ENCODE measurements around the gene TANC2. TPM values are rescaled to one million over a fixed set of nuclear protein-coding genes. Genes with fewer than 3 reads are reported as not detected.

The TANC2 gene
- total and polyA plus RNA-seq, 9 of the 15 experiments (the other 6 are each of a cell fraction or from before 2014, with no cell fraction given) = 0.46 to 7.8 (median 4.5) TPM

DNA sequence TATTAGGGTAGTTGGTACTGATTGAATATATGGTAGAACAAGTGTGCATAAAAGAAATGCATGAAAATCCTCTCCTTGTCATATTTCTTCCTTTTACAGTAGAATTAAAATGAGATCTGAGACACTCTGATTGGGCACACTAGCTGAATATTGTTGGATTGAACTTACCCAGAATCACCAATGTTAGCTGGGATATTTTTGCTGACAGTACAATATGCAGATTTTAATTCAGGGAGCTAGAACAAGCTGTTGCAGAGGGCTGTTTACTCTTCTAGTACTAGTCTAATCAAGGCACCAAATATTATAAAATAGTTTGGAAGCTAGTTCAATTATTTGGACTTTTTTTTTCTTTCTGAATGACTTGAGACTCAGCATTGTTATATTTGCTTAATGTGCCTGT is 4.6 kb downstream of the TANC2 start (continued):
- TF ChIP-seq, protein P1, sequence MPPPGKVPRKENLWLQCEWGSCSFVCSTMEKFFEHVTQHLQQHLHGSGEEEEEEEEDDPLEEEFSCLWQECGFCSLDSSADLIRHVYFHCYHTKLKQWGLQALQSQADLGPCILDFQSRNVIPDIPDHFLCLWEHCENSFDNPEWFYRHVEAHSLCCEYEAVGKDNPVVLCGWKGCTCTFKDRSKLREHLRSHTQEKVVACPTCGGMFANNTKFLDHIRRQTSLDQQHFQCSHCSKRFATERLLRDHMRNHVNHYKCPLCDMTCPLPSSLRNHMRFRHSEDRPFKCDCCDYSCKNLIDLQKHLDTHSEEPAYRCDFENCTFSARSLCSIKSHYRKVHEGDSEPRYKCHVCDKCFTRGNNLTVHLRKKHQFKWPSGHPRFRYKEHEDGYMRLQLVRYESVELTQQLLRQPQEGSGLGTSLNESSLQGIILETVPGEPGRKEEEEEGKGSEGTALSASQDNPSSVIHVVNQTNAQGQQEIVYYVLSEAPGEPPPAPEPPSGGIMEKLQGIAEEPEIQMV (tag; conservative IDR thresholded peaks at IDR 0.05; ENCODE audit: low read depth) = no peak
- TF ChIP-seq MYNN (IDR thresholded peaks at IDR 0.05) (no peak), MYNN (CRISPR knock-in tag; IDR thresholded peaks at IDR 0.05) (no peak), SAFB (IDR thresholded peaks at IDR 0.05; ENCODE audit: borderline replicate concordance, low read depth, low read length) (no peak), CBX2 (IDR thresholded peaks at IDR 0.05; ENCODE audit: insufficient read depth, low read length, poor library complexity, severe bottlenecking) (no peak)

DNA sequence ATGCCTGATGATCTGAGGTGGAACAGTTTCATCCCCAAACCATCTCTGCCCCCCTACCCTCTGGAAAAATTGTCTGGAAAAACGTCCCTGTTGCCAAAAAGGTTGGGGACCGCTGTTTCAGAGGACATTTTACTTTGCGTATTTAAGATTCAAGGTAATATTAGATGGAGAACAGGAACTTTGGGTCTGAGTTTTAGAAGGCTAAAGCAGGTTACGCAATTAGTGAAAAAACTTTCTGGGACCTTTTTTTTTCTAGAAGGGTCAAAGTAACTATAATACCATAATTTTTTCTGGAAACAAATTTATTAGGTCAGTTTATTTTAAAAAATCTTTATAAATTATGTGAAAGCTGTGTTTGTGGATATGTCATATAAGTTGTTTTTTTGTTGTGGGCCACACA is 5.8 kb downstream of the TANC2 start:
- ChIA-PET CTCF (ENCODE audit: low intra/inter-chr PET ratio) (no interaction called here), POLR2A (no interaction called here)
- no peak for ATAC-seq
- H3K4me2 ChIP-seq (ENCODE audit: insufficient read depth, low read length) = no peak overlapping the region
- FAIRE-seq = no peak
- no peaks in the 10 kb centered on the region for H4K20me1 ChIP-seq (replicated peaks; ENCODE audit: control insufficient read depth, insufficient read depth, low read length)
- no peaks in the 10 kb centered on the region for H3K9me1 ChIP-seq (ENCODE audit: control insufficient read depth, insufficient read depth, low read length)
- DNase-seq (ENCODE audit: extremely low read depth in 1 of 4, low spot score in 3 of 4) = no peak
- H3K79me2 ChIP-seq (ENCODE audit: control insufficient read depth, insufficient read depth, low read length) = peaks cover 5% of the 10 kb centered on the region; the same call in 2 of the 3 replicates
- no peak overlapping the region for H3K4me3 ChIP-seq
- TF ChIP-seq TCF7 (IDR thresholded peaks at IDR 0.05; ENCODE audit: borderline replicate concordance) (no peak), CEBPB (tag; IDR thresholded peaks at IDR 0.05) (peak; percentile 66), CEBPG (CRISPR knock-in tag; IDR thresholded peaks at IDR 0.05) (no peak), CEBPG (tag; conservative IDR thresholded peaks at IDR 0.05 in 1 of 2, IDR thresholded peaks at IDR 0.05 in 1 of 2) (peak; percentile 31 to 41; a peak in 1 of 4 replicates)
- TF ChIP-seq, protein P2, sequence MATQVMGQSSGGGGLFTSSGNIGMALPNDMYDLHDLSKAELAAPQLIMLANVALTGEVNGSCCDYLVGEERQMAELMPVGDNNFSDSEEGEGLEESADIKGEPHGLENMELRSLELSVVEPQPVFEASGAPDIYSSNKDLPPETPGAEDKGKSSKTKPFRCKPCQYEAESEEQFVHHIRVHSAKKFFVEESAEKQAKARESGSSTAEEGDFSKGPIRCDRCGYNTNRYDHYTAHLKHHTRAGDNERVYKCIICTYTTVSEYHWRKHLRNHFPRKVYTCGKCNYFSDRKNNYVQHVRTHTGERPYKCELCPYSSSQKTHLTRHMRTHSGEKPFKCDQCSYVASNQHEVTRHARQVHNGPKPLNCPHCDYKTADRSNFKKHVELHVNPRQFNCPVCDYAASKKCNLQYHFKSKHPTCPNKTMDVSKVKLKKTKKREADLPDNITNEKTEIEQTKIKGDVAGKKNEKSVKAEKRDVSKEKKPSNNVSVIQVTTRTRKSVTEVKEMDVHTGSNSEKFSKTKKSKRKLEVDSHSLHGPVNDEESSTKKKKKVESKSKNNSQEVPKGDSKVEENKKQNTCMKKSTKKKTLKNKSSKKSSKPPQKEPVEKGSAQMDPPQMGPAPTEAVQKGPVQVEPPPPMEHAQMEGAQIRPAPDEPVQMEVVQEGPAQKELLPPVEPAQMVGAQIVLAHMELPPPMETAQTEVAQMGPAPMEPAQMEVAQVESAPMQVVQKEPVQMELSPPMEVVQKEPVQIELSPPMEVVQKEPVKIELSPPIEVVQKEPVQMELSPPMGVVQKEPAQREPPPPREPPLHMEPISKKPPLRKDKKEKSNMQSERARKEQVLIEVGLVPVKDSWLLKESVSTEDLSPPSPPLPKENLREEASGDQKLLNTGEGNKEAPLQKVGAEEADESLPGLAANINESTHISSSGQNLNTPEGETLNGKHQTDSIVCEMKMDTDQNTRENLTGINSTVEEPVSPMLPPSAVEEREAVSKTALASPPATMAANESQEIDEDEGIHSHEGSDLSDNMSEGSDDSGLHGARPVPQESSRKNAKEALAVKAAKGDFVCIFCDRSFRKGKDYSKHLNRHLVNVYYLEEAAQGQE (IDR thresholded peaks at IDR 0.05; ENCODE audit: borderline replicate concordance) = no peak
- TF ChIP-seq, protein P2 (CRISPR knock-in tag; IDR thresholded peaks at IDR 0.05; ENCODE audit: low read depth) = no peak
- no peak overlapping the region for H2AFZ ChIP-seq (ENCODE audit: low read depth, low read length)
- WGBS (ENCODE audit: insufficient coverage, low coverage, missing lambda C conversion rate) = 53% methylated on average over 4 of the region's 4 CpGs
- BruUV-seq (replicated peaks) = no TSS peak
- intact Hi-C loops (cut with micrococcal nuclease) = no loop called here
- no peaks in the 10 kb centered on the region for H3K36me3 ChIP-seq (ENCODE audit: control insufficient read depth, insufficient read depth, low read length)
- in situ Hi-C loops (cut with MboI) = loop anchor here (25.0 kb wide), 1 partner anchor 260 kb away; no protein-coding TSS in a partner anchor
- no peaks in the 10 kb centered on the region; a peak in 1 of 5 replicates for H3K27me3 ChIP-seq (ENCODE audit: control insufficient read depth in 2 of 2, insufficient read depth in 2 of 2, low read length in 2 of 2)
- H3K4me1 ChIP-seq (replicated peaks in 1 of 2; ENCODE audit: control insufficient read depth in 2 of 2, insufficient read depth in 2 of 2, low read length in 2 of 2) = peaks cover 1 to 8% of the 10 kb centered on the region in 2 experiments; a peak in 2 of 5 replicates
- H3K9me3 ChIP-seq (replicated peaks; ENCODE audit: control insufficient read depth, insufficient read depth, low read depth, low read length) = no peaks in the 10 kb centered on the region
- no peak overlapping the region for H3K27ac ChIP-seq (ENCODE audit: extremely low read depth, low read depth, low read length)
- H3K9ac ChIP-seq (ENCODE audit: insufficient read depth in 1 of 2, low read depth in 2 of 2, low read length in 2 of 2) = no peak overlapping the region
